Measurements from ENCODE around the gene NAB2. TPM values are rescaled to one million over a fixed set of nuclear protein-coding genes. Genes with fewer than 3 reads are reported as not detected.

The NAB2 gene
- polyA plus RNA-seq, 1 of the 3 experiments (the other 2 are of a cell fraction), result 23.7 TPM

DNA sequence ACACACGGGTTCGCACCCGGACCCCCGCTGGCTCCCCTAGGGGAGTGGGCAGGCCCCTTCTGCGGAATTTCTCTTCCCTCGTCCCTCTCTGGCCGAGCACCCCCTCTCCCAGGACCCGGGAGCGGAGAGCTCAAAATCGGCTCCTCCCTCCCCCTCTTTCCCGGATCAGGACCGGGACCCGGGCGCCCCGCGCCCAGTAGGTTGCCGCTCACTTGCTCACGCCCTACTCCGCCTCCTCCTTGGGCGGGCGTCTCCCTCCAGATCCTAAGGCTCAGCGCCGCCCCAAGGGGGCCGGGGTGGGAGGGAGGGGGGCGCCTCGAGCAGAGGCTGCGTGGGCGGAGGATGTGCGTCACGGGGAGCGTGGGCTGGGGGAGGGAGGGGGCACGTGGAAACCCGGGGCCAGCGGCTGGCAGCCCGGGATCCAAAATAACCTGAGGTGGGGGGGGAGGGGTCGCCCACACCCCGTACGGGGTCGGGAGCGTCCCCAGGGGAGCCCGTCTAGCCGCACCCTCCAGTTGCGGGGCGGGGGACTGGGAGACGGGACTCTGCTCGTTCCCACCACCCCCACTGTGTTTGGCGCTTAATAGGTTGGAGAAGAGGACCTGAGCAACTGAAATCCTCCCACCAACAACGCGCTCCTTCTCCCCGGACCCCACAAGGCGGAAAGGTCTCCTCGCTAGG lies 1.8 kb upstream of the NAB2 start:
- peaks cover 31% of the 10 kb centered on the region for H3K79me2 ChIP-seq (ENCODE audit: insufficient read depth)
- TF ChIP-seq GATA2 (CRISPR knock-in tag; IDR thresholded peaks at IDR 0.05) (no peak), MXI1 (IDR thresholded peaks at IDR 0.05; ENCODE audit: low read depth, low read length) (0 out of 2 replicates have a peak, but pooled peaks have one; percentile 11), NFIC (IDR thresholded peaks at IDR 0.05; ENCODE audit: borderline replicate concordance) (no peak), SIN3A (IDR thresholded peaks at IDR 0.05; ENCODE audit: borderline replicate concordance, low read depth, low read length) (0 out of 2 replicates have a peak, but pooled peaks have one; percentile 33)
- TF ChIP-seq, protein P1, sequence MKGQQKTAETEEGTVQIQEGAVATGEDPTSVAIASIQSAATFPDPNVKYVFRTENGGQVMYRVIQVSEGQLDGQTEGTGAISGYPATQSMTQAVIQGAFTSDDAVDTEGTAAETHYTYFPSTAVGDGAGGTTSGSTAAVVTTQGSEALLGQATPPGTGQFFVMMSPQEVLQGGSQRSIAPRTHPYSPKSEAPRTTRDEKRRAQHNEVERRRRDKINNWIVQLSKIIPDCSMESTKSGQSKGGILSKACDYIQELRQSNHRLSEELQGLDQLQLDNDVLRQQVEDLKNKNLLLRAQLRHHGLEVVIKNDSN (IDR thresholded peaks at IDR 0.05; ENCODE audit: borderline replicate concordance, low read depth), result peak; percentile 8; the same call in 1 of the 2 replicates
- TF ChIP-seq, protein P2, sequence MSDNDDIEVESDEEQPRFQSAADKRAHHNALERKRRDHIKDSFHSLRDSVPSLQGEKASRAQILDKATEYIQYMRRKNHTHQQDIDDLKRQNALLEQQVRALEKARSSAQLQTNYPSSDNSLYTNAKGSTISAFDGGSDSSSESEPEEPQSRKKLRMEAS (IDR thresholded peaks at IDR 0.05; ENCODE audit: low read depth), result peak; percentile 76
- CTCF ChIA-PET, result interaction anchor here (0.6 to 23.2 kb wide), 10 partner anchors 12 to 820 kb away, joined by 3 to 339 read pairs (median 4); partner anchors contain the start of genes LRP1, NEMP1 and STAT6
- H4K20me1 ChIP-seq (ENCODE audit: insufficient read depth), result peaks cover 19% of the 10 kb centered on the region
- no peaks in the 10 kb centered on the region for H3K9me2 ChIP-seq
- H3K4me1 ChIP-seq (ENCODE audit: control insufficient read depth in 1 of 2, insufficient read depth in 2 of 2, low read depth in 1 of 2, low read length in 1 of 2), result peaks cover 22 to 23% of the 10 kb centered on the region in 2 experiments; a peak in 2 of 4 replicates
- H3K4me2 ChIP-seq, result peak overlapping the region; percentile 92
- H3K4me3 ChIP-seq (ENCODE audit: low read depth in 2 of 2, low read length in 1 of 2), result peak overlapping the region; percentile 73 to 82
- peaks cover 38% of the 10 kb centered on the region for H3F3A ChIP-seq (replicated peaks; ENCODE audit: insufficient read depth)
- H3K9me3 ChIP-seq, result no peaks in the 10 kb centered on the region
- peak overlapping the region; percentile 72 for H2AFZ ChIP-seq (ENCODE audit: low read depth)
- H3K36me3 ChIP-seq (replicated peaks in 1 of 2; ENCODE audit: control insufficient read depth in 1 of 2, insufficient read depth in 2 of 2, low read length in 1 of 2), result peaks cover 12 to 14% of the 10 kb centered on the region in 2 experiments
- peak; percentile 75 for DNase-seq
- no peaks in the 10 kb centered on the region for H3K27me3 ChIP-seq (ENCODE audit: insufficient read depth)
- WGBS (ENCODE audit: low lambda C conversion rate), result 2% methylated on average over 32 of the region's 52 CpGs
- peak overlapping the region; percentile 96 to 98 for H3K27ac ChIP-seq (ENCODE audit: low read depth in 2 of 2, low read length in 1 of 2)
- H3K9ac ChIP-seq, result peak overlapping the region; percentile 86
- POLR2A ChIA-PET, result interaction anchor here (1.5 kb wide), 1 partner anchor 8 kb away, joined by 5 read pairs; the partner anchor contains the start of gene NEMP1

DNA sequence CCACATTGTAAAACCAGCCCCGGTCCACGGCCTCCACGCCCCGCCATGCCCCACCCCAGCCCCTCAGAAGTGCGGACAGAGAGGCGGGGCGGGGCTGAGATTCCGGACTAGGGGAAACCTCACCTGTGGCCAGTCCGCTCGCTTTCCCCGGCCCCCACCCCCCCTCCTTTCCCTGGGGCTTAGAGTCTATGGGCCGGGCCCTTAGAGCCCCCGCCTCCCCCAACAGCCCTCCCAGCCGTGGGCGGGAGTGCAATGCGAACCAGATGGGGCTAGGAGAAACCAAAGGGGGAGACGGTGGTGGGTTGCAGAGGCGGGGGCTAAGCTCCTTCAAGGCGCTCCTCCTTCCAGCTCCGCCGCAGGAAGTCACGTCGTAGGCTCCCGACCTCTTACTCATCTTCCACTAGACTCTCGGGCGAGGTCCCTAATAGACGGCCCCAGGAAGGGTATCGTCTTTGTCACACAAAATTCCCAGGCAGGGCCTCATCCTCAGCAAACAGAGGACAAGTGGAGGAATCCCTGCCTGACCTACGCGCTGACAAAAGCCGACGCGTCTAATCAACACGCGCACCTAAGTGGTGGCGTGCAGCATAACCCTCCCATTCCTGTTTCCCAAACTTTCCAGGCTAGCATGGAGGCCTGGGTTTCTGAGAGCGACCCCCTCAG lies 1.1 kb upstream of the NAB2 start:
- H3K27ac ChIP-seq (ENCODE audit: low read depth in 2 of 2, low read length in 1 of 2), result peak overlapping the region; percentile 96 to 98
- no peaks in the 10 kb centered on the region for H3K27me3 ChIP-seq (ENCODE audit: insufficient read depth)
- peak; percentile 82 for DNase-seq
- no peaks in the 10 kb centered on the region for H3K9me2 ChIP-seq
- H2AFZ ChIP-seq (ENCODE audit: low read depth), result peak overlapping the region; percentile 72
- H3K9ac ChIP-seq, result peak overlapping the region; percentile 86
- peaks cover 43% of the 10 kb centered on the region for H3F3A ChIP-seq (replicated peaks; ENCODE audit: insufficient read depth)
- peaks cover 38% of the 10 kb centered on the region for H3K79me2 ChIP-seq (ENCODE audit: insufficient read depth)
- TF ChIP-seq GABPA (IDR thresholded peaks at IDR 0.05; ENCODE audit: low read depth) (peak; percentile 47), RCOR1 (IDR thresholded peaks at IDR 0.05; ENCODE audit: low read length) (0 out of 2 replicates have a peak, but pooled peaks have one; percentile 8), POLR2AphosphoS5 (IDR thresholded peaks at IDR 0.05; ENCODE audit: low read depth, low read length) (peak; percentile 56), MEF2A (IDR thresholded peaks at IDR 0.05; ENCODE audit: borderline replicate concordance, low read depth) (no peak), TAF1 (IDR thresholded peaks at IDR 0.05; ENCODE audit: borderline replicate concordance, low read depth, low read length) (peak; percentile 51; the same call in 1 of the 2 replicates), TCF12 (IDR thresholded peaks at IDR 0.05) (peak; percentile 63; the same call in 1 of the 2 replicates), RXRA (IDR thresholded peaks at IDR 0.05; ENCODE audit: borderline replicate concordance, low read depth) (no peak), NRF1 (IDR thresholded peaks at IDR 0.05; ENCODE audit: low read depth, low read length) (no peak), RAD21 (IDR thresholded peaks at IDR 0.05; ENCODE audit: low read length) (no peak), TEAD4 (IDR thresholded peaks at IDR 0.05; ENCODE audit: borderline replicate concordance, insufficient read depth) (no peak), SMC3 (IDR thresholded peaks at IDR 0.05; ENCODE audit: low read depth, low read length) (no peak)
- TF ChIP-seq, protein P3, sequence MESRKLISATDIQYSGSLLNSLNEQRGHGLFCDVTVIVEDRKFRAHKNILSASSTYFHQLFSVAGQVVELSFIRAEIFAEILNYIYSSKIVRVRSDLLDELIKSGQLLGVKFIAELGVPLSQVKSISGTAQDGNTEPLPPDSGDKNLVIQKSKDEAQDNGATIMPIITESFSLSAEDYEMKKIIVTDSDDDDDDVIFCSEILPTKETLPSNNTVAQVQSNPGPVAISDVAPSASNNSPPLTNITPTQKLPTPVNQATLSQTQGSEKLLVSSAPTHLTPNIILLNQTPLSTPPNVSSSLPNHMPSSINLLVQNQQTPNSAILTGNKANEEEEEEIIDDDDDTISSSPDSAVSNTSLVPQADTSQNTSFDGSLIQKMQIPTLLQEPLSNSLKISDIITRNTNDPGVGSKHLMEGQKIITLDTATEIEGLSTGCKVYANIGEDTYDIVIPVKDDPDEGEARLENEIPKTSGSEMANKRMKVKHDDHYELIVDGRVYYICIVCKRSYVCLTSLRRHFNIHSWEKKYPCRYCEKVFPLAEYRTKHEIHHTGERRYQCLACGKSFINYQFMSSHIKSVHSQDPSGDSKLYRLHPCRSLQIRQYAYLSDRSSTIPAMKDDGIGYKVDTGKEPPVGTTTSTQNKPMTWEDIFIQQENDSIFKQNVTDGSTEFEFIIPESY (IDR thresholded peaks at IDR 0.05; ENCODE audit: borderline replicate concordance, low read depth), result no peak
- TF ChIP-seq, protein P4, sequence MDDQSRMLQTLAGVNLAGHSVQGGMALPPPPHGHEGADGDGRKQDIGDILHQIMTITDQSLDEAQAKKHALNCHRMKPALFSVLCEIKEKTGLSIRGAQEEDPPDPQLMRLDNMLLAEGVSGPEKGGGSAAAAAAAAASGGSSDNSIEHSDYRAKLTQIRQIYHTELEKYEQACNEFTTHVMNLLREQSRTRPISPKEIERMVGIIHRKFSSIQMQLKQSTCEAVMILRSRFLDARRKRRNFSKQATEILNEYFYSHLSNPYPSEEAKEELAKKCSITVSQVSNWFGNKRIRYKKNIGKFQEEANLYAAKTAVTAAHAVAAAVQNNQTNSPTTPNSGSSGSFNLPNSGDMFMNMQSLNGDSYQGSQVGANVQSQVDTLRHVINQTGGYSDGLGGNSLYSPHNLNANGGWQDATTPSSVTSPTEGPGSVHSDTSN (IDR thresholded peaks at IDR 0.05), result no peak
- TF ChIP-seq, protein P1 (IDR thresholded peaks at IDR 0.05; ENCODE audit: borderline replicate concordance, low read depth), result no peak
- TF ChIP-seq, protein P2 (IDR thresholded peaks at IDR 0.05; ENCODE audit: low read depth), result no peak; the same call in 1 of the 2 replicates
- peaks cover 19% of the 10 kb centered on the region in 2 experiments for H3K36me3 ChIP-seq (replicated peaks in 1 of 2; ENCODE audit: control insufficient read depth in 1 of 2, insufficient read depth in 2 of 2, low read length in 1 of 2)
- POLR2A ChIA-PET, result interaction anchor here (1.5 kb wide), 1 partner anchor 9 kb away, joined by 5 read pairs; the partner anchor contains the start of gene NEMP1
- H3K4me3 ChIP-seq (ENCODE audit: low read depth in 2 of 2, low read length in 1 of 2), result peak overlapping the region; percentile 73 to 82
- H4K20me1 ChIP-seq (ENCODE audit: insufficient read depth), result peaks cover 25% of the 10 kb centered on the region
- WGBS (ENCODE audit: low lambda C conversion rate), result 1% methylated on average over 14 of the region's 37 CpGs
- peak overlapping the region; percentile 92 for H3K4me2 ChIP-seq
- CTCF ChIA-PET, result interaction anchor here (1.2 to 23.2 kb wide), 6 partner anchors 13 to 126 kb away, joined by 3 to 339 read pairs (median 6); partner anchors contain the start of genes LRP1, NEMP1 and STAT6
- H3K9me3 ChIP-seq, result no peaks in the 10 kb centered on the region
- peaks cover 22 to 23% of the 10 kb centered on the region in 2 experiments; a peak in 2 of 4 replicates for H3K4me1 ChIP-seq (ENCODE audit: control insufficient read depth in 1 of 2, insufficient read depth in 2 of 2, low read depth in 1 of 2, low read length in 1 of 2)
